Type B pancreatic cell (in vitro differentiated cells): ENCODE results near the gene NOD2. TPM values are rescaled to one million over a fixed set of nuclear protein-coding genes. Genes with fewer than 3 reads are reported as not detected.

ENCODE experiments used
- DNase-seq: peaks from one replicate; pipeline ENCODE4 v3.0.0; 2021; ENCODE audit warnings: mixed read lengths; ENCODE audit not compliant: unreplicated experiment; ENCODE audit errors: extremely low spot score
- H3K27ac Mint-ChIP-seq: 2 replicates; pipeline ENCODE4 v1.8.0; 2021; ENCODE audit warnings: mild to moderate bottlenecking, mixed read lengths
- H3K27me3 Mint-ChIP-seq: 2 replicates; pipeline ENCODE4 v1.8.0; 2021; ENCODE audit warnings: mixed read lengths
- H3K36me3 Mint-ChIP-seq: 2 replicates; pipeline ENCODE4 v1.8.0; 2021; ENCODE audit warnings: mixed read lengths
- H3K4me1 Mint-ChIP-seq: one replicate; pipeline ENCODE4 v1.8.0; 2021; ENCODE audit warnings: mixed read lengths; ENCODE audit not compliant: unreplicated experiment
- H3K4me3 Mint-ChIP-seq: 2 replicates; pipeline ENCODE4 v1.8.0; 2021; ENCODE audit warnings: mild to moderate bottlenecking, mixed read lengths
- H3K9me3 Mint-ChIP-seq: 2 replicates; pipeline ENCODE4 v1.8.0; 2021; ENCODE audit warnings: mixed read lengths
- CTCF ChIP-seq: fragments of 200-600 bp; sonication (generic); conservative IDR thresholded peaks from 2 replicates; pipeline ENCODE4 v1.5.0; 2021; ENCODE audit warnings: antibody characterized with exemption, mild to moderate bottlenecking
- total RNA-seq: library from RNA; stranded (reverse); gene quantifications from 2 replicates; pipeline ENCODE4 v1.2.1, GENCODE V29; 2021; ENCODE audit warnings: low replicate concordance

The NOD2 gene
- total RNA-seq, 1 donor from 2014 or later, result 0.31 TPM

GRCh38 chr16:50717091-50717490 is 23.7 kb downstream of the NOD2 start:
- Mint-ChIP-seq H3K4me3 (no peak overlapping the region), H3K4me1 (peaks cover 28% of the 10 kb centered on the region), H3K36me3 (no peaks in the 10 kb centered on the region), H3K27ac (no peak overlapping the region), H3K9me3 (peaks cover 4% of the 10 kb centered on the region), H3K27me3 (no peaks in the 10 kb centered on the region)
- no peak for TF ChIP-seq CTCF
- no peak for DNase-seq

- no peaks in the 10 kb centered on the region for H3K36me3 Mint-ChIP-seq
- no peaks in the 10 kb centered on the region for H3K27me3 Mint-ChIP-seq
- H3K4me1 Mint-ChIP-seq, result peaks cover 28% of the 10 kb centered on the region
- H3K27ac Mint-ChIP-seq, result no peak overlapping the region
- DNase-seq, result no peak
- peaks cover 4% of the 10 kb centered on the region for H3K9me3 Mint-ChIP-seq
- H3K4me3 Mint-ChIP-seq, result no peak overlapping the region
- no peak for TF ChIP-seq CTCF
These were observed 24.1 kb downstream of the NOD2 start for GRCh38 chr16:50717494-50717893.

- Mint-ChIP-seq H3K4me3 (no peak overlapping the region), H3K27me3 (no peaks in the 10 kb centered on the region), H3K36me3 (no peaks in the 10 kb centered on the region), H3K4me1 (peaks cover 28% of the 10 kb centered on the region), H3K27ac (no peak overlapping the region), H3K9me3 (peaks cover 4% of the 10 kb centered on the region)
- no peak for DNase-seq
- TF ChIP-seq CTCF, result no peak
These were observed 24.8 kb downstream of the NOD2 start for GRCh38 chr16:50718061-50718760.

GRCh38 chr16:50718761-50719400 is 25.5 kb downstream of the NOD2 start:
- Mint-ChIP-seq H3K4me1 (peaks cover 28% of the 10 kb centered on the region), H3K9me3 (peaks cover 6% of the 10 kb centered on the region), H3K27me3 (no peaks in the 10 kb centered on the region), H3K4me3 (no peak overlapping the region), H3K27ac (peak overlapping the region; percentile 27), H3K36me3 (no peaks in the 10 kb centered on the region)
- DNase-seq, result no peak
- TF ChIP-seq CTCF, result no peak

- Mint-ChIP-seq H3K9me3 (peaks cover 13% of the 10 kb centered on the region), H3K4me3 (no peak overlapping the region), H3K36me3 (no peaks in the 10 kb centered on the region), H3K27ac (no peak overlapping the region), H3K4me1 (peaks cover 28% of the 10 kb centered on the region), H3K27me3 (no peaks in the 10 kb centered on the region)
- DNase-seq, result no peak
- TF ChIP-seq CTCF, result peak; percentile 24
These were observed 26.3 kb downstream of the NOD2 start for GRCh38 chr16:50719401-50720337.
